ENCODE measurements around the gene OR6B3.
"Not testable (repeated sequence)": the region's sequence is repeated elsewhere in the genome, so short reads cannot be mapped to it uniquely, and the experiment has no call there.

Gene OR6B3

GRCh38 chr2:240056678-240057077, 3.4 kb upstream of the OR6B3 start:
- Mint-ChIP-seq H3K27ac (no peak overlapping the region), H3K4me3 (no peak overlapping the region), H3K27me3 (peaks cover 42 to 52% of the 10 kb centered on the region in 2 donors), H3K4me1 (peaks cover 0 to 3% of the 10 kb centered on the region in 2 donors), H3K9me3 (no peaks in the 10 kb centered on the region), H3K36me3 (no peaks in the 10 kb centered on the region)
- ATAC-seq (replicated peaks), result no peak
- no peak for DNase-seq

- Mint-ChIP-seq H3K4me1 (peaks cover 0 to 3% of the 10 kb centered on the region in 2 donors), H3K9me3 (no peaks in the 10 kb centered on the region), H3K27ac (no peak overlapping the region), H3K27me3 (peaks cover 42 to 46% of the 10 kb centered on the region in 2 donors), H3K4me3 (no peak overlapping the region), H3K36me3 (no peaks in the 10 kb centered on the region)
- no peak for DNase-seq
- ATAC-seq (replicated peaks), result no peak
Measured at GRCh38 chr2:240055177-240055917, 2.0 kb upstream of the OR6B3 start.

GRCh38 chr2:240052524-240052923, 797 bp downstream of the OR6B3 start:
- H3K4me3 Mint-ChIP-seq, result no peak overlapping the region
- peaks cover 0 to 3% of the 10 kb centered on the region in 2 donors for H3K4me1 Mint-ChIP-seq
- DNase-seq (no peak), ATAC-seq (replicated peaks) (no peak)
- no peaks in the 10 kb centered on the region for H3K36me3 Mint-ChIP-seq
- H3K27me3 Mint-ChIP-seq, result peaks cover 44 to 53% of the 10 kb centered on the region in 2 donors
- no peaks in the 10 kb centered on the region for H3K9me3 Mint-ChIP-seq
- H3K27ac Mint-ChIP-seq, result no peak overlapping the region

- H3K4me1 Mint-ChIP-seq, result peaks cover 0 to 3% of the 10 kb centered on the region in 2 donors
- H3K36me3 Mint-ChIP-seq, result no peaks in the 10 kb centered on the region
- no peaks in the 10 kb centered on the region for H3K9me3 Mint-ChIP-seq
- H3K27me3 Mint-ChIP-seq, result peaks cover 38 to 45% of the 10 kb centered on the region in 2 donors
- ATAC-seq (replicated peaks) (no peak), DNase-seq (no peak)
- no peak overlapping the region for H3K27ac Mint-ChIP-seq
- H3K4me3 Mint-ChIP-seq, result no peak overlapping the region
Measured at GRCh38 chr2:240051697-240052096, 1.6 kb downstream of the OR6B3 start.

GRCh38 chr2:240050278-240050677, 3.0 kb downstream of the OR6B3 start:
- ATAC-seq (replicated peaks) (no peak), DNase-seq (no peak)
- peaks cover 0 to 2% of the 10 kb centered on the region in 2 donors for H3K4me1 Mint-ChIP-seq
- H3K27ac Mint-ChIP-seq, result no peak overlapping the region
- H3K4me3 Mint-ChIP-seq, result no peak overlapping the region
- peaks cover 32 to 37% of the 10 kb centered on the region in 2 donors for H3K27me3 Mint-ChIP-seq
- no peaks in the 10 kb centered on the region for H3K9me3 Mint-ChIP-seq
- no peaks in the 10 kb centered on the region for H3K36me3 Mint-ChIP-seq

- Mint-ChIP-seq H3K4me3 (no peak overlapping the region), H3K9me3 (no peaks in the 10 kb centered on the region), H3K4me1 (no peaks in the 10 kb centered on the region), H3K27me3 (peaks cover 29 to 30% of the 10 kb centered on the region in 2 donors), H3K36me3 (no peaks in the 10 kb centered on the region), H3K27ac (no peak overlapping the region)
- DNase-seq (no peak), ATAC-seq (replicated peaks) (no peak)
Measured at GRCh38 chr2:240048237-240048636, 5.1 kb downstream of the OR6B3 start.

GRCh38 chr2:240045098-240045497, 8.2 kb downstream of the OR6B3 start:
- no peak overlapping the region for H3K4me3 Mint-ChIP-seq
- H3K4me1 Mint-ChIP-seq, result no peaks in the 10 kb centered on the region
- H3K27ac Mint-ChIP-seq, result no peak overlapping the region
- DNase-seq, result no peak
- no peaks in the 10 kb centered on the region for H3K9me3 Mint-ChIP-seq
- no peaks in the 10 kb centered on the region for H3K36me3 Mint-ChIP-seq
- H3K27me3 Mint-ChIP-seq, result peaks cover 36 to 39% of the 10 kb centered on the region in 2 donors
- ATAC-seq (replicated peaks), result no peak

- not testable (repeated sequence) for ATAC-seq (replicated peaks); H3K27ac Mint-ChIP-seq; H3K36me3 Mint-ChIP-seq; H3K4me1 Mint-ChIP-seq; DNase-seq; H3K9me3 Mint-ChIP-seq; H3K4me3 Mint-ChIP-seq
- H3K27me3 Mint-ChIP-seq, result peaks cover 36 to 39% of the 10 kb centered on the region in 2 donors
Measured at GRCh38 chr2:240044096-240044495, 9.2 kb downstream of the OR6B3 start.

- no peak for DNase-seq
- Mint-ChIP-seq H3K36me3 (no peaks in the 10 kb centered on the region), H3K4me1 (no peaks in the 10 kb centered on the region)
Measured at GRCh38 chr2:240043279-240043989, 9.9 kb downstream of the OR6B3 start.

GRCh38 chr2:240042740-240043139, 10.6 kb downstream of the OR6B3 start:
- H3K9me3 Mint-ChIP-seq, result no peaks in the 10 kb centered on the region
- DNase-seq (no peak), ATAC-seq (replicated peaks) (no peak)
- H3K4me3 Mint-ChIP-seq, result no peak overlapping the region
- H3K4me1 Mint-ChIP-seq, result no peaks in the 10 kb centered on the region
- H3K27me3 Mint-ChIP-seq, result peaks cover 27 to 28% of the 10 kb centered on the region in 2 donors
- no peaks in the 10 kb centered on the region for H3K36me3 Mint-ChIP-seq
- H3K27ac Mint-ChIP-seq, result no peak overlapping the region

More at GRCh38 chr2:240043279-240043989, 9.9 kb downstream of the OR6B3 start:
- Mint-ChIP-seq H3K27ac (no peak overlapping the region), H3K9me3 (no peaks in the 10 kb centered on the region), H3K4me3 (no peak overlapping the region), H3K27me3 (peaks cover 31 to 32% of the 10 kb centered on the region in 2 donors)
- no peak for ATAC-seq (replicated peaks)

- H3K4me1 Mint-ChIP-seq, result no peaks in the 10 kb centered on the region
- H3K9me3 Mint-ChIP-seq, result no peaks in the 10 kb centered on the region
- no peak overlapping the region for H3K27ac Mint-ChIP-seq
- H3K36me3 Mint-ChIP-seq, result no peaks in the 10 kb centered on the region
- ATAC-seq (replicated peaks) (no peak), DNase-seq (no peak)
- H3K27me3 Mint-ChIP-seq, result peaks cover 30 to 39% of the 10 kb centered on the region in 2 donors
- H3K4me3 Mint-ChIP-seq, result no peak overlapping the region
Measured at GRCh38 chr2:240041363-240041762, 12.0 kb downstream of the OR6B3 start.

GRCh38 chr2:240037358-240037757, 16.0 kb downstream of the OR6B3 start:
- no peak for ATAC-seq (replicated peaks)
- no peak overlapping the region for H3K27ac Mint-ChIP-seq

GRCh38 chr2:240033330-240033678, 20.0 kb downstream of the OR6B3 start:
- DNase-seq (no peak), ATAC-seq (replicated peaks) (no peak)
- Mint-ChIP-seq H3K4me3 (no peak overlapping the region), H3K9me3 (no peaks in the 10 kb centered on the region), H3K27me3 (peaks cover 37 to 48% of the 10 kb centered on the region in 2 donors), H3K4me1 (no peaks in the 10 kb centered on the region), H3K27ac (no peak overlapping the region), H3K36me3 (no peaks in the 10 kb centered on the region)

More at GRCh38 chr2:240037358-240037757, 16.0 kb downstream of the OR6B3 start:
- Mint-ChIP-seq H3K27me3 (peaks cover 24 to 34% of the 10 kb centered on the region in 2 donors), H3K36me3 (no peaks in the 10 kb centered on the region), H3K9me3 (no peaks in the 10 kb centered on the region), H3K4me1 (no peaks in the 10 kb centered on the region), H3K4me3 (no peak overlapping the region)
- no peak for DNase-seq

- ATAC-seq (replicated peaks) (no peak), DNase-seq (no peak)
- Mint-ChIP-seq H3K4me3 (no peak overlapping the region), H3K4me1 (no peaks in the 10 kb centered on the region), H3K27ac (no peak overlapping the region), H3K36me3 (no peaks in the 10 kb centered on the region), H3K27me3 (peaks cover 37 to 47% of the 10 kb centered on the region in 2 donors), H3K9me3 (no peaks in the 10 kb centered on the region)
Measured at GRCh38 chr2:240032406-240033329, 20.7 kb downstream of the OR6B3 start.

Measured in stimulated activated naive B cell treated with anti-CD40 and anti-IgM and Interleukin-4, amounts not matched to agents 10 μg/mL and 1 μg/mL and 100 μg/mL, for 72 hours (primary cell).